Colonic mucosa (tissue), 4 donors: ENCODE measurements around the gene PPP6R1. TPM values are rescaled to one million over a fixed set of nuclear protein-coding genes. Genes with fewer than 3 reads are reported as not detected.

Experiments used
- DNase-seq: peaks from one replicate; pipeline ENCODE4 v3.0.0-alpha.2; 2020
- H3K27ac ChIP-seq: fragments of 200-600 bp; one replicate; pipeline ENCODE4 v1.8.0; 2021
- H3K27me3 ChIP-seq: fragments of 200-600 bp; one replicate; pipeline ENCODE4 v1.8.0; 2021
- H3K36me3 ChIP-seq: fragments of 200-600 bp; one replicate; pipeline ENCODE4 v1.8.0; 2021
- H3K4me1 ChIP-seq: fragments of 200-600 bp; one replicate; pipeline ENCODE4 v1.8.0; 2021; ENCODE audit warnings: mild to moderate bottlenecking
- H3K4me3 ChIP-seq: fragments of 200-600 bp; one replicate; pipeline ENCODE4 v1.8.0; 2021
- H3K9ac ChIP-seq, 2 donors: one replicate each; pipeline ENCODE4 v1.7.0; 2013; ENCODE audit warnings: control low read depth in 2 of 2, low read depth in 2 of 2, low read length in 2 of 2
- H3K9me3 ChIP-seq: fragments of 200-600 bp; one replicate; pipeline ENCODE4 v1.8.0; 2021
- intact Hi-C: fragments of 100-400 bp; cut with DNase I; formaldehyde crosslinking; loops from one replicate; pipeline ENCODE4 v1.14.1; 2022
- total RNA-seq, 2 donors: library from RNA; stranded (reverse); fragmentation: NEBNext Ultra II Directional in 1 of 2; extraction: Animal tissue kit (Norgen Biotek cat#: 25700) in 1 of 2; gene quantifications; one replicate each; pipeline ENCODE4 v1.2.1, GENCODE V29; 2021
- TF ChIP-seq, protein P1 (sequence below): fragments of 200-600 bp; IDR thresholded peaks from one replicate; pipeline ENCODE4 v1.8.0; 2022; ENCODE audit warnings: antibody characterized with exemption, mild to moderate bottlenecking
- donor health status: healthy.
- donor health status: DM: no; HTN: no; CAD: no.
- donor health status: DM: no; HTN: no; CAD: no.

Gene PPP6R1
- total RNA-seq, 2 donors from 2014 or later, result 65.1 to 97.2 TPM

DNA sequence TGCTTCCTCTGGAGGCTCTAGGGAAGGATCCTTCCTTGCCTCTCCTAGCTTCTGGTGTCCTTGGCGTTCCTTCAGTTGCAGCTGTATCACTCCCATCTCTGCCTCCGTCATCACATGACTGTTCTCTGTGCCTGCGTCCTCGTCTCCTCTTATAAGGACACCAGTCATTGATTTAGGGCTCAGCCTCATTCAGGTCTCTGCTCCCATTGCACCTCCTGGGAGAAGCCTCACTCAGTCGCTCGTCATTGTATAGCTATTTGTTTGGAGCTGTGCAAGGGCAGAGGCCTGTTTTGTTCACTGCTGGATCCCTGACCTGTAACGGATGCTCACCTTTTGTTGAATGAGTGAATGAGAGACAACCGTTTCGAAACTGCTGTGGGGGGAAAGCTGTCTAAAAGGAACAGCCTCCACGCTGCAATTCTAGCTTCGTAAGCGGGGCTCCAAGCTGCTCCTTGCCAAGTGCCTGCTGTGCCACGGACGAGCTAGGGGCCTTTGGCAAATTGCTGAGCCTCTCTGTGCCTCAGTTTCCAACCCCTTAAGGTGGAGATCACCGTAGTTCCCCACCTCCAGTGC is 42.2 kb upstream of the PPP6R1 start:
- no peak overlapping the region for H3K9ac ChIP-seq
- no peak for DNase-seq
- intact Hi-C loops, result no loop called here
- TF ChIP-seq, protein P1, sequence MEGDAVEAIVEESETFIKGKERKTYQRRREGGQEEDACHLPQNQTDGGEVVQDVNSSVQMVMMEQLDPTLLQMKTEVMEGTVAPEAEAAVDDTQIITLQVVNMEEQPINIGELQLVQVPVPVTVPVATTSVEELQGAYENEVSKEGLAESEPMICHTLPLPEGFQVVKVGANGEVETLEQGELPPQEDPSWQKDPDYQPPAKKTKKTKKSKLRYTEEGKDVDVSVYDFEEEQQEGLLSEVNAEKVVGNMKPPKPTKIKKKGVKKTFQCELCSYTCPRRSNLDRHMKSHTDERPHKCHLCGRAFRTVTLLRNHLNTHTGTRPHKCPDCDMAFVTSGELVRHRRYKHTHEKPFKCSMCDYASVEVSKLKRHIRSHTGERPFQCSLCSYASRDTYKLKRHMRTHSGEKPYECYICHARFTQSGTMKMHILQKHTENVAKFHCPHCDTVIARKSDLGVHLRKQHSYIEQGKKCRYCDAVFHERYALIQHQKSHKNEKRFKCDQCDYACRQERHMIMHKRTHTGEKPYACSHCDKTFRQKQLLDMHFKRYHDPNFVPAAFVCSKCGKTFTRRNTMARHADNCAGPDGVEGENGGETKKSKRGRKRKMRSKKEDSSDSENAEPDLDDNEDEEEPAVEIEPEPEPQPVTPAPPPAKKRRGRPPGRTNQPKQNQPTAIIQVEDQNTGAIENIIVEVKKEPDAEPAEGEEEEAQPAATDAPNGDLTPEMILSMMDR, result no peak
- H3K36me3 ChIP-seq, result no peaks in the 10 kb centered on the region
- no peaks in the 10 kb centered on the region for H3K9me3 ChIP-seq
- H3K27ac ChIP-seq, result no peak overlapping the region
- no peak overlapping the region for H3K4me3 ChIP-seq
- no peaks in the 10 kb centered on the region for H3K4me1 ChIP-seq
- no peaks in the 10 kb centered on the region for H3K27me3 ChIP-seq

GRCh38 chr19:55299991-55300390 is 41.2 kb upstream of the PPP6R1 start:
- Histone ChIP-seq H3K36me3 (no peaks in the 10 kb centered on the region), H3K27me3 (no peaks in the 10 kb centered on the region), H3K4me1 (no peaks in the 10 kb centered on the region), H3K4me3 (no peak overlapping the region), H3K27ac (no peak overlapping the region), H3K9me3 (no peaks in the 10 kb centered on the region), H3K9ac (no peak overlapping the region)
- TF ChIP-seq, protein P1, result no peak
- DNase-seq, result no peak
- intact Hi-C loops, result no loop called here

DNA sequence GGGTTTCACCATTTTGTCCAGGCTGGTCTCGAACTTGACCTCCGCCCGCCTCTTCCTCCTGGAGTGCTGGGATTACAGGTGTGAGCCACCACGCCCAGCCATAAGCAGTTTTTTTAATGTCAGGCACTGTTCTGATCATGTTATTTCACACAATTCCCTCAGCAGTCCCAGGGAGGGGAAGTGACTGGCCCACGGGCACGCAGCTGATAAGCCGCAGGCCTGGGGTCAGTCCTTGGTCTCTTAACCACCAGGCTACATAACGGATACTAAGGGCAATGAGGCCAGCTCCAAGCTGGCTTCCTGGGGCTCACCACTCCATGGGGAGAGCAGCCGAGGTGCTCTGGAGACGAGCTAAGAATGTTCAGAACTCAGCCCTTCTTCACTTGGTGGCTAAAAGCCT is 38.5 kb upstream of the PPP6R1 start:
- Histone ChIP-seq H3K4me1 (no peaks in the 10 kb centered on the region), H3K27me3 (no peaks in the 10 kb centered on the region), H3K27ac (no peak overlapping the region), H3K9me3 (no peaks in the 10 kb centered on the region), H3K36me3 (no peaks in the 10 kb centered on the region), H3K9ac (no peak overlapping the region), H3K4me3 (no peak overlapping the region)
- TF ChIP-seq, protein P1, result no peak
- DNase-seq, result no peak
- intact Hi-C loops, result no loop called here

DNA sequence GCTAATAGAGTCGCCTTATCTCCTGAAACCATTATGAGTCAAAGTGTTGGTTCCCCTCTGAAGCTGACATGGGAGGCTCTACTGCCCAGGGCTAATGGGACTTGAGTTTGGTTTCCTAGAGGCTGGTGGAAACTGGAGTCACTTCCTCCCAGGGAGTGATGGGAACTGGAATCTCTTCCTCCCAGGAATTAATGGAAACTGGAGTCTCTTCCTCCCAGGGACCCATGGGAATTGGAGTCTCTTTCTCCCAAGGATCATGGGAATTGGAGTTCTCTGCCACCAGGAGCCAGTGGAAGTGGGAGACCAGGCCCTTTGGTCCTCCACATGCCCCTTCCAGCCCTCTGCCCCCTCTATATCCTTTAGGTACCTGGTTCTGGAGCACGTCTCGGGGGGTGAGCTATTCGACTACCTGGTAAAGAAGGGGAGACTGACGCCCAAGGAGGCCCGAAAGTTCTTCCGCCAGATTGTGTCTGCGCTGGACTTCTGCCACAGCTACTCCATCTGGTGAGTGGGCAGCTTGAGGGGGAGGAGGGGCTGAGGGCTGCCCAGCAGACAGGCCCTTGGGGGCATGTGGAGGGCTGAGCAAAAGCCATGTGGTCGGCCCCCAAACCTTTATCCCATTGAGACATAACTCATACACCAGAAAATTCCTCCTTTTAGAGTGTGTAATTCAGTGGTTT is 30.4 kb upstream of the PPP6R1 start:
- no peak overlapping the region for H3K9ac ChIP-seq
- no peak overlapping the region for H3K4me3 ChIP-seq
- H3K36me3 ChIP-seq, result no peaks in the 10 kb centered on the region
- intact Hi-C loops, result no loop called here
- no peaks in the 10 kb centered on the region for H3K27me3 ChIP-seq
- H3K27ac ChIP-seq, result no peak overlapping the region
- no peaks in the 10 kb centered on the region for H3K9me3 ChIP-seq
- H3K4me1 ChIP-seq, result no peaks in the 10 kb centered on the region
- DNase-seq, result no peak
- TF ChIP-seq, protein P1, result no peak

DNA sequence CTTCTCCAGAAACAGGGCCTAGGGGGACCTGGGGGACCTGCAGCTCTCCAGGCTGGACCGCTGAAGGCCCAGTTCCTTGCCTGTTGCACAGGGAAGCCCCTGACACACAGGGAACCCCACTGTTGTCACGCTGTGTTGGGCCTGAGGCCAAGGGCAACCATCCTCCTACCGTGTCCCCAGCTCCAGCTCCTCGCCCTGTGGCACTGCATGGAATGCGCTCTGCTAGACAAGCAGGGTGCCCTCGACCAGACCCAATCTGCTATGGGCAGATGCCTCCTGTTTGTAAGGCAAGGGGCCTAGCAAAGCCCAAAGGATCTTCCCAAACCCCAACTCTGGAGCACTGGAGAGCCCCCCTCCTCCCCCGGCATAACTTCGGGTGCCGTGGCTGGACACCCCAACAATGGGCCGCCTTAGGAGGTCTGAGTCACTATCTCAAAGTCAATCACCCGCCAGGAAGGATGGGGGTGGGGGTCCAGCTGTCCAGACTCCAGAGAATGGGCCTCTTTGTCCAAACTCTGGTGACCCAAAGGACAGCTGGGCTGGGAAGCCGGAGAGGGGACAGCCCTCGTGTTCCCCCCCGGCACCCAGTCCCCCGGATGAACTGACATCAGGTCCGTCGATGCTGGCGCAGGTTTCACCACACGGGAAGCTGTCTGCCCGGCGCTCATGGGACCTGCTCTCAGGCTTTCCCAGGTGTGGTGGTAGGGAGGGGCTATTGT is 28.7 kb upstream of the PPP6R1 start:
- intact Hi-C loops, result no loop called here

More for the DNA sequence above, 28.7 kb upstream of the PPP6R1 start:
- no peak for DNase-seq
- Histone ChIP-seq H3K9me3 (no peaks in the 10 kb centered on the region), H3K27me3 (peaks cover 3% of the 10 kb centered on the region), H3K4me3 (no peak overlapping the region), H3K9ac (no peak overlapping the region), H3K36me3 (no peaks in the 10 kb centered on the region), H3K4me1 (no peaks in the 10 kb centered on the region), H3K27ac (no peak overlapping the region)
- TF ChIP-seq, protein P1, result no peak
